ENCODE measurements around the gene ZNF160.
A peak's percentile ranks its signal among the peaks of the same experiment; 100 is the strongest.
"Not testable (repeated sequence)": the region's sequence is repeated elsewhere in the genome, so short reads cannot be mapped to it uniquely, and the experiment has no call there.

Gene ZNF160

DNA sequence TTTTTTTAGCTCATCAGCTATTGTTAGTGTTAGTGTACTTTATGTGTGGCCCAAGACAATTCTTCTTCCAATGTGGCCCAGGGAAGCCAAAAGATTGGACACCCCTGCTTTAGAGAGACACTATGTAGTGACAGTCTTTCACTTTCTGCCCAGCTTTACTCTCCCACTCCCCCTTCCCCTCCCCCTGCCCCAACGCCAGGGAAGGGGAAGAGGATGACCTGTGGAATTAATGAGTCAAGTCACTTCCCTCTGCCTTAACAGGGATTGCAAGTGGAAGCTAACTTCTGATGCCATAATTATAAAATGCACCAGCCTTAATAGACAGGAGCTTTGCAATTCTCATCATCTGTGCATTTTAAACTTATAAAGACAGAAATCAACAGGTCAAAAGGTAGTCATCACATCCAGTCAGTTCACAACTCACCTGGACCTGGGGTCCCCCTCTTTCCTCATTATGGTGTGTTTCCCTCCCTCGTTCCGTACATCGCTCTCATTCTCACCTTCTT is 27.9 kb upstream of the ZNF160 start:
- no peak for DNase-seq (ENCODE audit: low spot score)
- TF ChIP-seq, protein P1, sequence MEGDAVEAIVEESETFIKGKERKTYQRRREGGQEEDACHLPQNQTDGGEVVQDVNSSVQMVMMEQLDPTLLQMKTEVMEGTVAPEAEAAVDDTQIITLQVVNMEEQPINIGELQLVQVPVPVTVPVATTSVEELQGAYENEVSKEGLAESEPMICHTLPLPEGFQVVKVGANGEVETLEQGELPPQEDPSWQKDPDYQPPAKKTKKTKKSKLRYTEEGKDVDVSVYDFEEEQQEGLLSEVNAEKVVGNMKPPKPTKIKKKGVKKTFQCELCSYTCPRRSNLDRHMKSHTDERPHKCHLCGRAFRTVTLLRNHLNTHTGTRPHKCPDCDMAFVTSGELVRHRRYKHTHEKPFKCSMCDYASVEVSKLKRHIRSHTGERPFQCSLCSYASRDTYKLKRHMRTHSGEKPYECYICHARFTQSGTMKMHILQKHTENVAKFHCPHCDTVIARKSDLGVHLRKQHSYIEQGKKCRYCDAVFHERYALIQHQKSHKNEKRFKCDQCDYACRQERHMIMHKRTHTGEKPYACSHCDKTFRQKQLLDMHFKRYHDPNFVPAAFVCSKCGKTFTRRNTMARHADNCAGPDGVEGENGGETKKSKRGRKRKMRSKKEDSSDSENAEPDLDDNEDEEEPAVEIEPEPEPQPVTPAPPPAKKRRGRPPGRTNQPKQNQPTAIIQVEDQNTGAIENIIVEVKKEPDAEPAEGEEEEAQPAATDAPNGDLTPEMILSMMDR (IDR thresholded peaks at IDR 0.05) = no peak
- no peak overlapping the region for H3K27ac ChIP-seq
- no peak overlapping the region for H3K4me3 ChIP-seq

DNA sequence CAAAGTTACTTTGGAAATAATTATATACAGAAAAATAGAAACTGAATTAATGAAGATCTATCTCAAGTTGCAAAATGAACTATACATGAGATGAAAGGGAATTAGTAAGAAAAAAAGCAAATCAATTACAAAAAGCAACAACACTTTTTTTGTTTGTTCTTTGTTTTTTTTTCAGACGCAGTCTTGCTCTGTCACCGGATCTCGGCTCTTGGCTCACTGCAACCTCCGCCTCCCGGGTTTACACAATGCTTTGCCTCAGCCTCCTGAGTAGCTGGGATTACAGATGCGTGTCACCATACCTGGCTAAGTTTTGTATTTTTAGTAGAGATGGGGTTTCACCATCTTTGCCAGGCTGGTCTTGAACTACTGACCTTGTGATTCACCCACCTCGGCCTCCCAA is 27.3 kb upstream of the ZNF160 start:
- H3K27ac ChIP-seq = no peak overlapping the region
- no peak overlapping the region for H3K4me3 ChIP-seq
- DNase-seq (ENCODE audit: low spot score) = no peak
- TF ChIP-seq, protein P1 (IDR thresholded peaks at IDR 0.05) = no peak

DNA sequence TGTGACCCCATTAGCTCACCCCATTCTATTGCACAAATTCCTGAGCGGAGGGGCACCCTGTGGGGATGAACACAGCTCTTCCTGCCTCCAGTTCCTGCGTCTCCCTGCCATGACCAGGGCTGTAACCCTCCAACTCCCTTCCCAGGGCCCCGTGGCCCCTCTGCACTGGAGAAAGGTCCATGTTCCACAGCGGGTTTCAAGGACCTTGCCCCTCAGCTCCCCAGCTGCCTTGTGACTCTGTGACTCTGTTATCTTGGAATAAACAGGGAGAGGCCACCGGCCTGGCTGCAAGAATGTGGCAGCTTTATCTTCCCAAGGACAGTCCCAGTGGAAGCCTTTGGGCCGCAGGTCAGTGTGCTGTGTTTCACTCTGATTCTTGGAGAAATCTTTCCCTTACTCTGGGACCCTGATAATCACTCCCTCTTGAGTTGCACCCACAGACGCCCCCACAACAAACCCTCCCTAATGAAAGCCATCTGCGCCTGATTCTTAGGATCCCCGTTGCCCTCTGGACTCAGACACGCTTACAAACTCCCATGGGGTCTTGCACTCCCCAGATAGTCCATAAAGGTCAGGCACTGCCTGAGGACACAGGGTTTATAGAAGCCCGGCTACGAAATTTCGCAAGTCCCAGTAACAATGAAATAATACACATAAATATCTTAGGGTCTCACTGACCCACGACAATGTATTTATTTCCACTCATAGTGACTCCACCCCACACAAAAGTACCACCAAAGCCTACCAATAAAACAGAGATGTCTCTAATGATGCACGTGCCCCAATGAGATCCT is 23.7 kb upstream of the ZNF160 start:
- not testable (repeated sequence) for DNase-seq (ENCODE audit: low spot score); H3K4me3 ChIP-seq; H3K27ac ChIP-seq

DNA sequence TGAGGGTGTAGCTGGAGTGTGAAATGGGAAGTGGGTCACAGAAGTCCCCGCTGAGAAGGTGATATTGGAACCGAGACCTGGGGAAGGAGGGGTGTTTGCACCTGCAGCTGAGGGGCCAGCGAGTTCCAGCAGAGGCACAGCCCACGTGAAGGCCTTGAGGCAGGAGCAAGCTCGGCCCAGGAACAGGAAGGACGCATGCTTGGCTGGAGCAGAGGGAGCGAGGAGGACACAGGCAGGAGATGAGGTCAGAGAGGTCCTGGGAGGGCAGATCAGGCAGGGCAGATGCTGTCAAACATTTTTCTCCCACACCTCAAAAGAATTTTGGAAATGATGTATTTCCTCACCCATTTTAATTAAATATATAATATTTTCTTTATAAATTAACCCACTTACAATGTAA is 20.2 kb upstream of the ZNF160 start:
- no peak overlapping the region for H3K4me3 ChIP-seq
- DNase-seq (ENCODE audit: low spot score) = no peak
- TF ChIP-seq, protein P1 (IDR thresholded peaks at IDR 0.05) = no peak
- no peak overlapping the region for H3K27ac ChIP-seq

DNA sequence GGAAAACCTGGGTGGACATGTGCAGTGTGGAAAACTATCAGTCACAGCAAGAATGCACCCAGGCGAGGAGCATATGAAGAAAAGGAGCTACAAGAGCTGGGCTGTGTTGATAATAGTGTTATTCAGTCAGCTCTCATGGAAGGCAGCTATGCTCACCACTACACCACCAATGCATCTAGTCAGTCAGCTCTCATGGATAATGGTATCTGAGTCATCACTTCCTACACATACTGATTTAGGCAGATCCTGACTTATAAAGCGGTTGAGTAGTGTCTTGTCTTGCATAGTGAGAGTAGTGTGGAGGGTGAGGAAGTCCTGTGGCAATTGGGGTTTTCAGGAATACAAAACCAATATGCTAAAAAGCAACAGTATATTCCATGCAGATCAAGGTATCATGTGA is 9.1 kb upstream of the ZNF160 start:
- TF ChIP-seq, protein P1 (IDR thresholded peaks at IDR 0.05) = no peak
- no peak overlapping the region for H3K4me3 ChIP-seq
- DNase-seq (ENCODE audit: low spot score) = no peak
- H3K27ac ChIP-seq = no peak overlapping the region

DNA sequence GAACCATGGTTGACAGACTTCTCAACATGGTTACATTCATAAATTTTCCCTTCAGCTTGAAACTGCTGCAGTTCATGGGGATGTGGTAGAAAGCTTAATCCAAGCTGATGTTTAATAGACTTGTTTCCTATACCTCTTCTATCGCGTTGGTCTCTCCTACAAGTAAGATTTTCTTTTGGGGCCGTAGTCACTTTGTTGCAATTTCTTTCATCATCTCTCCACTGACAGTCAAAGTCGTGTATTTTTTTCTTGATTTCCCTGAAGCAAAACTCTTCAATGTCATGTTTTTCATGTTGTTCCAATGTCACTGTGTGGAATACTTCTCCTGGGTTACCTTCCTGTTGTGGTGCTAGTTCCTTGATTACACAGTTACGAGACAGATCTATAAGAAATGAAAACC is 6.3 kb upstream of the ZNF160 start:
- no peak for DNase-seq (ENCODE audit: low spot score)
- TF ChIP-seq, protein P1 (IDR thresholded peaks at IDR 0.05) = no peak
- Histone ChIP-seq H3K4me3 (no peak overlapping the region), H3K27ac (no peak overlapping the region)

DNA sequence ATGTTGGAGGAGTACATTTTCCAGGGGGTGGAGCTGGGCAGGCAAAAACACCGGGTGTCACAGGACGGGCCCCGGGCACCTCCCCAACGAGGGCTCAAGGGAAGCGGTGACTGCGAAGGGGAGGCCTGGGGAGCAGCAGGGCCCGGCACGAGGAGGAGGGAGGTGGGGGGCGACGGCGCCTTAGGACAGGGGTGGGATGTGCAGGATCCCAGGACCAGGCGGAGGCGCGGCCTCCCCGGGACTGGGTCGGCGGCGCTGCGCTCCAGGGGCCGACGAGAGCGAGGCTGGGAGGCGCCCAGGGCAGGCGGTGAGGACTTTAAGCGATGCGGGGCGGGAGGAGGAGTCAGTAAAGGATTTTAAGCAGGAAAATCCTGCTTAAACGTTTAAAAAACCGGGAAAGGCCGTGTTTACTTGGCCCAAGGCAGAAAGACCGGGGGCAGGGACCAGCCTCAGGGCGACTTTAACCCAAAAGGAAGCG is 427 bp downstream of the ZNF160 start:
- no peak for DNase-seq (ENCODE audit: low spot score)
- Histone ChIP-seq H3K27ac (peak overlapping the region; percentile 91), H3K4me3 (peak overlapping the region; percentile 87)
- TF ChIP-seq, protein P1 (IDR thresholded peaks at IDR 0.05) = no peak
